Activated naive CD4-positive, alpha-beta T cell treated with anti-CD3 and anti-CD28 coated beads for 36 hours (primary cell): ENCODE results near the gene AP1B1. TPM values are rescaled to one million over a fixed set of nuclear protein-coding genes. Genes with fewer than 3 reads are reported as not detected.
A peak's percentile ranks its signal among the peaks of the same experiment; 100 is the strongest.
"Not testable (repeated sequence)": the region's sequence is repeated elsewhere in the genome, so short reads cannot be mapped to it uniquely, and the experiment has no call there.

Source experiments
- CTCF ChIA-PET: fragments of 350-600 bp; sonication (Branson Sonifier 250); formaldehyde crosslinking; loops from one replicate; lab custom pipeline; 2021; ENCODE audit warnings: antibody characterized with exemption; lab: Charles Lee
- DNase-seq: peaks from one replicate; pipeline ENCODE4 v3.0.0-alpha.2; 2020
- H3K27ac Mint-ChIP-seq: one replicate; pipeline ENCODE4 v1.8.0; 2021; ENCODE audit warnings: mild to moderate bottlenecking, mixed read lengths
- H3K27me3 Mint-ChIP-seq: one replicate; pipeline ENCODE4 v1.8.0; 2021; ENCODE audit warnings: low read depth, mixed read lengths
- H3K36me3 Mint-ChIP-seq: one replicate; pipeline ENCODE4 v1.8.0; 2021; ENCODE audit warnings: low read depth, mixed read lengths
- H3K4me1 Mint-ChIP-seq: one replicate; pipeline ENCODE4 v1.8.0; 2021; ENCODE audit warnings: low read depth, mixed read lengths
- H3K4me3 Mint-ChIP-seq: one replicate; pipeline ENCODE4 v1.8.0; 2021; ENCODE audit warnings: mild to moderate bottlenecking, moderate library complexity, mixed read lengths
- H3K9me3 Mint-ChIP-seq: one replicate; pipeline ENCODE4 v1.8.0; 2021; ENCODE audit warnings: mixed read lengths
- intact Hi-C: fragments of 100-400 bp; cut with micrococcal nuclease; formaldehyde crosslinking; loops from one replicate; pipeline ENCODE4 v1.15.1; 2023
- total RNA-seq, 2 experiments: library from RNA; stranded (reverse); gene quantifications; one replicate each; pipeline ENCODE4 v1.2.3, GENCODE V29; 2021

Gene AP1B1
- total RNA-seq, 2 experiments from 2014 or later = 52.0 to 52.2 TPM

DNA sequence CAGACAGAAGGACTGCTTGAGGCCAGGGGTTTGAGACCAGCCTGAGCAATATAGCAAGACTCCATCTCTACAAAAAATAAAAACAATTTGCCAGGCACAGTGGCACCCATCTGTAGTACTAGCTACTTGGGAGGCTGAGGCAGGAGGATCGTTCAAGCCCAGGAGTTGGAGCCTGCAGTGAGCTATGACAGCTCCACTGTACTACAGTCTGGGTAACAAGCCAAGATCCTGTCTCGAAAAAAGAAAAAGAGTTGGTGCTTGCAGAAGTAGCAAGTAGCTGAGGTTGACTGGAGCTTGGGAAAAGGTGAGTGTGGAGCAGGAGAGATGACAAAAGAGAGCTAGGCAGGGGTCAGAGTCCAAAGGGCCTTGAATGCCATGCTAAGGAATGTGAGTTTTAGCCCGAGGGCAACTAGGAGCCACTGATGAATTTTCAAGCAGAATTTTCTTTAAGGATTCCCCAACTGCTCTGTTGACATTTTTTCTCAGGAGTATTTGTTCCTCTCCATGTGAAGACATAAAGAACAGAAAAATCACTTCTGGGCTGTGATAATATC, 3.1 kb downstream of the AP1B1 start:
- H3K27ac Mint-ChIP-seq = peak overlapping the region; percentile 60
- no peaks in the 10 kb centered on the region for H3K27me3 Mint-ChIP-seq
- no peak overlapping the region for H3K4me3 Mint-ChIP-seq
- intact Hi-C loops = no loop called here
- CTCF ChIA-PET = no interaction called here
- H3K9me3 Mint-ChIP-seq = no peaks in the 10 kb centered on the region
- no peak for DNase-seq
- peaks cover 4% of the 10 kb centered on the region for H3K36me3 Mint-ChIP-seq
- peaks cover 61% of the 10 kb centered on the region for H3K4me1 Mint-ChIP-seq

DNA sequence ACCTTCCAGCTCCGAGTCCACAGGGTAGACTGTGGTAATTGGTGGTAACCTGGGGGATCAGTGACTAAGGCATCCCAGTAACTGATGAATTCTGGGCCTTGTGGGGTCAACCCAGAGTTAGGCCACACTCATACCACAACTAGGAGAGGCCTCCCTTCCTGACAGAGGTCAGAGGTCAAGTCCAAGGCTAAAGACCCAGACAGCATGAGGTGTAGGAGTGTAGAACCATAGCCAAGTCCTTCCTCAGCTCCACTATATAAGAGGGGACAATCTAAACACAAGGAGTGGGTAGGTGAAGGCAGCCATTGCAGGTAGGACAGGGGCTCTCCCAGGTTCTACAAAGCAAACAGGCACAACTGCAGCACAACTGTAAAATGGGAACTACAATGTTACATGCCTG, 4.6 kb downstream of the AP1B1 start:
- H3K27me3 Mint-ChIP-seq = no peaks in the 10 kb centered on the region
- H3K9me3 Mint-ChIP-seq = no peaks in the 10 kb centered on the region
- CTCF ChIA-PET = no interaction called here
- no peak overlapping the region for H3K4me3 Mint-ChIP-seq
- H3K27ac Mint-ChIP-seq = no peak overlapping the region
- no peak for DNase-seq
- H3K36me3 Mint-ChIP-seq = peaks cover 4% of the 10 kb centered on the region
- intact Hi-C loops = no loop called here
- peaks cover 61% of the 10 kb centered on the region for H3K4me1 Mint-ChIP-seq

DNA sequence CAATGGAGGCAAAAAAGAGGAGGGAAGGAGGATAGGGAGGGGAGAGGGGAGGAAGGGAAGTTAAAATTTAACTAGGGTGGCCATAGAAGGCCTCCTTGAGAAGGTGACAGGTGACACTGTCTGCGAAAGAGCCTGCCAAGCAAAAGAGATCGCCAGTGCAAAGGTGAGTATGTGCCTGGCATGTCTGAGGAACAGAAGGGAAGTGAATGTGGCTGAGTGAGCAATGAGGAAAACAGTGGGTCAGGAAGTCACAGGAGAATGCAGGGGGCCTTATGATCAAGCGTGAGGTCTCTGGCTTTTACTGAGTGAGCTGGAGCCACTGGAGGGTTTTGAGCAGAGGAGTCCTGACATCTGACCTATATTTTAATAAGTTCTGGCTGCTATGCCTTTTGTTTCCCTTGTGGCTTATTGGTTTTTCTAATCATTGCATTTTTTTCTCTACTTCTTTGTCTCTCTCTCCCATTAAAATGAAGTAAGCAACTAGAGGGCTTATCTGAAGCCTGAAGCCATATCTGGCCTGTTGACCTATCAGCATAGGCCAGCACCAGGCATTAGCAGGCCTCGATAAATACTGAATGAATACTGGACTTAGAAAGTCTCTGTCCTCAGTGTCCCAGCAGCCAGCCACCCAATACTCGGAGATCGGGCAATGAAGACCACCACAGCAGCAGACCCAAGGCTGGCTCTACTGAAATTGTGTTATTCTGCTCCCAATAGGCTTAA, 5.6 kb downstream of the AP1B1 start:
- CTCF ChIA-PET = no interaction called here
- Mint-ChIP-seq H3K27me3 (no peaks in the 10 kb centered on the region), H3K9me3 (no peaks in the 10 kb centered on the region), H3K27ac (no peak overlapping the region), H3K4me1 (peaks cover 57% of the 10 kb centered on the region), H3K36me3 (peaks cover 4% of the 10 kb centered on the region), H3K4me3 (no peak overlapping the region)
- DNase-seq = no peak
- intact Hi-C loops = no loop called here

DNA sequence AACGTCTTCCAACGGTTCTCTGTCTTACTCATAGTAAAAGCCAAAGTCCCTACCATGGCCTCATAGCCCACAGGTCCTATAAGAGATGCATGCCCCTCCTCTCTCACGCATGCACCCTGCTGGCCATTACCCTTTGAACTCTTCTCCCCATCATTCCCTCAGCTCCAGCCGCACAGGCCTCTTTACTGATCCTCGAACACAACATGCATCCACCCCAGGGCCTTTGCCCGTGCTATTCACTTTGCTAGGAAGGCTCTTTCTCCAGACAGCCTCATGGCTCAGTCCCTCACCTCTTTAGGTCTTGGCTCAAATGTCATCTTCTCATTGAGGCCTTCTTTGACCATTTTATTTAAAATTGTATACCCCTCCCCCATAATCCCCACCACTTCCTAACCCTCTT, 7.5 kb downstream of the AP1B1 start:
- no peak overlapping the region for H3K4me3 Mint-ChIP-seq
- DNase-seq = no peak
- no peaks in the 10 kb centered on the region for H3K9me3 Mint-ChIP-seq
- H3K36me3 Mint-ChIP-seq = peaks cover 18% of the 10 kb centered on the region
- CTCF ChIA-PET = interaction anchor here (0.5 kb wide), 1 partner anchor 133 kb away, joined by 5 read pairs; no protein-coding TSS in a partner anchor
- peaks cover 52% of the 10 kb centered on the region for H3K4me1 Mint-ChIP-seq
- H3K27ac Mint-ChIP-seq = peak overlapping the region; percentile 28
- intact Hi-C loops = no loop called here
- H3K27me3 Mint-ChIP-seq = no peaks in the 10 kb centered on the region

DNA sequence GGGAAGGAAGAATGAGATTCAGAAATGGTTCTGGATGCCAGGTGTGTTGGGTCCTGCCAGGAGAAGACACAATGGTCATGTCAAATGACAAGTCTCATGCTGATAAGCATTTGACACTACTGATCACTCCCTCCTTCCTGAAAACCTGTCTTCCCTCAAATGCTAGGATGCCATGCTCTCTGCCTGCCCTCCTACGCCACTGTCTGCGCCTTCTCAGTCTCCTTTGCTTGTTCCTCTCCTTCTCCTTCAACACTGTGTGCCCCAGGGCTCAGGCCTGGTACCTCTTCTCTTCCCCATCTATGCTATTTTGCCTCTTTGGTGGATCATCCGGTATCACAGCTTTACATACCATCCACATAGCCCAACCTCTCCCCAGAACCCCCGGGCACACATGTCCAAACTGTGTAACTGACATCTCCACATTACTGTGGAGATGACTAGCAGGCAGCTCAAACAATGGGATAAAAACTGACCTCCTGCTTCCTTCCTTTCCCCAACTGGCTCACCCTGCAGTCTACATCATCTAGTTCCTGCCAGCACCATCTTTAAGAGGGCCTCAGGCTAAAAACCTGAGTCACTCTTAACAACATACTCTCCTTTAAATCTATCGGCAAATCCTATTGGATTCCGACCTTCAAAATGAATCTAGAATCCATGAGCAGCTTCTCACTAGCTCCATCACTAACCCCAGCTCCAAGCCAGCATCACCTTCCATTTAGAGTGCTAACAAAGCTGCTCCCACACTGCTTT, 8.2 kb downstream of the AP1B1 start:
- Mint-ChIP-seq H3K4me1 (peaks cover 52% of the 10 kb centered on the region), H3K27me3 (no peaks in the 10 kb centered on the region), H3K4me3 (no peak overlapping the region), H3K36me3 (peaks cover 24% of the 10 kb centered on the region), H3K9me3 (no peaks in the 10 kb centered on the region), H3K27ac (peak overlapping the region; percentile 28)
- CTCF ChIA-PET = no interaction called here
- DNase-seq = no peak
- intact Hi-C loops = no loop called here

DNA sequence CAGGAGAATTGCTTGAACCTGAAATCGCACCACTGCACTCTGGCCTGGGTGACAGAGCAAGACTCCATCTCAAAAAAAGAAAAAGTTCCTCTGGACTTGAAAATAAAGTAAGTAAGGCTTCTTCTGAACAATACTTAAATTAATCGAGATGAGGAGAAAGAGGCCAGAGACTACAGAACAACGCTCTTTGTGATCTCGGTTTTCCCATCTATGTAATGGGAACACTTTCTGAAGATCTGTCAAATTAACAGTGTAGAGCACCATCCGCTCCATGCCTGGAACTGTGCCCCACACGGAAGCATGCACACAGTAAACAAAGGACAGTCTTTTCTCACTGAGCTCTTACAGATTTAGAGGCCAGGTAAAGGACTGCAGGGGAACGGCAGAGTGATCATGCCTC, 9.1 kb downstream of the AP1B1 start:
- peaks cover 26% of the 10 kb centered on the region for H3K36me3 Mint-ChIP-seq
- no peaks in the 10 kb centered on the region for H3K27me3 Mint-ChIP-seq
- no peak overlapping the region for H3K4me3 Mint-ChIP-seq
- H3K27ac Mint-ChIP-seq = no peak overlapping the region
- peaks cover 45% of the 10 kb centered on the region for H3K4me1 Mint-ChIP-seq
- H3K9me3 Mint-ChIP-seq = no peaks in the 10 kb centered on the region
- no peak for DNase-seq
- CTCF ChIA-PET = no interaction called here
- intact Hi-C loops = no loop called here

DNA sequence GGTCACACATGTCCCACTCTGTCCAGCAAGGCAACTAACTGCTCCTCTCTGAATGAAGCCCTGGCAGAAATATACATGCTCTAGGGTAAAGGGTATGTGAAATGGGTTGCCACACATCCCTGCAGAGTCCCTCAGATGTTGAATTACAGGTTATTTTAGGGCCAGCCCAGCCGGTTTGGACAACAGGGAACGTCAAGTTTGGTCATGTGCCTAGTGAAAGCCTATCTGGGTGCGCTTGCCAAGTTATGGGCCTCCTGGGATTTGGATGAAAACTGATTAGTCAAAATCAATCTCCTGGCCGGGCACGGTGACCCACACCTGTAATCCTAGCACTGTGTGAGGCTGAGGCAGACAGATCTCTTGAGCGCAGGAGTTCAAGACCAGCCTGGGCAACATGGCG, 10.4 kb downstream of the AP1B1 start:
- no peak overlapping the region for H3K27ac Mint-ChIP-seq
- H3K4me3 Mint-ChIP-seq = no peak overlapping the region
- no peak for DNase-seq
- no peaks in the 10 kb centered on the region for H3K27me3 Mint-ChIP-seq
- peaks cover 27% of the 10 kb centered on the region for H3K36me3 Mint-ChIP-seq
- H3K9me3 Mint-ChIP-seq = no peaks in the 10 kb centered on the region
- CTCF ChIA-PET = no interaction called here
- H3K4me1 Mint-ChIP-seq = peaks cover 36% of the 10 kb centered on the region
- intact Hi-C loops = no loop called here

DNA sequence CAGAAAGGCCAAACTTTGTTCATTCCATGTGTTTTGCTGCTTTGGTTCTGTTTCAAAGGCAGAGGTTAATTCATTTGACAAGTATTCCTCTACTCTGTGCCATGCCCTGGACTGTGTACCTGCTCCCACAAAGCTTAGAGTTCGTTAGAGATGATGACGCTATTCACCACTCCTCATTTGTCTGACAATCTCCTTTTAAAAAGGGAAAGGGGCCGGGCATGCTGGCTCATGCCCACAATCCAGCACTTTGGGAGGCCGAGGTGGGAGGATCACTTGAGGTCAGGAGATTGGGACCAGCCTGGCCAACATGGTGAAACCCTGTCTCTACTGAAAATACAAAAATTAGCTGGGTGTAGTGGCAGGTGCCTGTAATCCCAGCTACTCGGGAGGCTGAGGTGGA, 11.7 kb downstream of the AP1B1 start:
- DNase-seq, intact Hi-C loops, H3K4me3 Mint-ChIP-seq, H3K27ac Mint-ChIP-seq, CTCF ChIA-PET, H3K9me3 Mint-ChIP-seq, H3K27me3 Mint-ChIP-seq: not testable (repeated sequence)
- Mint-ChIP-seq H3K36me3 (peaks cover 28% of the 10 kb centered on the region), H3K4me1 (peaks cover 31% of the 10 kb centered on the region)

DNA sequence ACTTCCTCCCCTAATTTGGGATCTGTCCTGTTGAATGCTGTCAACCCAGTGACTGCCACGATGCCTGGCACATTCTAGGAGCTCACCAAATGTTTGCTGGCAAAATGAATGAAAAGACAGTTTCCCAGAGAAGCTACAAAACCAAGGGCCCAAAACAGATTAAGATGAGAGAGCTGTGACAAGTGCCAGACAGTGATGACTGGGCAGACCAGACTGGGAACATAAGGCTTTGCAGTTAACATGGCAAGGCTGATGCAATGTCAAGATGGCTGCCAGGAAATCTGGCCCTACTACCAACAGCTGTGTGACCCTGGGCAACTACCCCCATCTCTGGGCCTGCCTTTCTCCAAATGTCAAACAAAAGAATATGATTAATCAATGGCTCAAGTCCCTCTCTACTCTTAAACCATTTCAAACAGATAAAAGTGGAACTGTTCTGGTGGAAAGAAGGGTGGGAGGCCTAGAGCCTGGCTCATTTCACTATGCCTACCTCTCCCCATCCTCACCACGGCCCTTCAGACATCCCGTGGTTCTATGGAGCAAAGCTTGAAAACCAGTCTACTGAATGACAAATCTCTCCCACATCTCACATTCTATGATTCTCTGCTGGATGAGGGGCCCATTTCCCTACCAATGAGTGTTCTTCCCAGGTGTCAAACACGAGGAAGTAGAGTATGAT, 12.8 kb downstream of the AP1B1 start:
- no peak overlapping the region for H3K4me3 Mint-ChIP-seq
- DNase-seq = peak; percentile 40
- H3K36me3 Mint-ChIP-seq = peaks cover 28% of the 10 kb centered on the region
- no peaks in the 10 kb centered on the region for H3K27me3 Mint-ChIP-seq
- peak overlapping the region; percentile 79 for H3K27ac Mint-ChIP-seq
- intact Hi-C loops = no loop called here
- CTCF ChIA-PET = no interaction called here
- H3K9me3 Mint-ChIP-seq = no peaks in the 10 kb centered on the region
- H3K4me1 Mint-ChIP-seq = peaks cover 25% of the 10 kb centered on the region

DNA sequence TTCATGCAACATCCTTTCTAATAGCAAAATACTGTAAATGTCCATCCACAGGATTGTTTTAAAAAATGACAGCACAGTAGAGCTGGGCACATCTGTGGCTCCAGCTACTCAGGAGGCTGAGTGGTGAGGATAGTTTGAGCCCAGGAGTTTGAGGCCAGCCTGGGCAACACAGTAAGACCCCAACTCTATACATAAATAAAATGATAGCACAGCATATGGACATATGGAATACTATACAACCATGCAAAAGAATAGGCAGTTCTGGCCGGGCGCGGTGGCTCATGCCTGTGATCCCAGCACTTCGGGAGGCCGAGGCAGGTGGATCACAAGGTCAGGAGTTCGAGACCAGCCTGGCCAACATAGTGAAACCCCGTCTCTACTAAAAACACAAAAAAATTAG, 13.6 kb downstream of the AP1B1 start:
- CTCF ChIA-PET = interaction anchor here (0.6 kb wide), 1 partner anchor 17 kb away, joined by 5 read pairs; no protein-coding TSS in a partner anchor
- intact Hi-C loops, H3K9me3 Mint-ChIP-seq, H3K4me3 Mint-ChIP-seq, DNase-seq, H3K27me3 Mint-ChIP-seq: not testable (repeated sequence)
- H3K36me3 Mint-ChIP-seq = peaks cover 28% of the 10 kb centered on the region
- H3K4me1 Mint-ChIP-seq = peaks cover 23% of the 10 kb centered on the region
- peak overlapping the region; percentile 79 for H3K27ac Mint-ChIP-seq

DNA sequence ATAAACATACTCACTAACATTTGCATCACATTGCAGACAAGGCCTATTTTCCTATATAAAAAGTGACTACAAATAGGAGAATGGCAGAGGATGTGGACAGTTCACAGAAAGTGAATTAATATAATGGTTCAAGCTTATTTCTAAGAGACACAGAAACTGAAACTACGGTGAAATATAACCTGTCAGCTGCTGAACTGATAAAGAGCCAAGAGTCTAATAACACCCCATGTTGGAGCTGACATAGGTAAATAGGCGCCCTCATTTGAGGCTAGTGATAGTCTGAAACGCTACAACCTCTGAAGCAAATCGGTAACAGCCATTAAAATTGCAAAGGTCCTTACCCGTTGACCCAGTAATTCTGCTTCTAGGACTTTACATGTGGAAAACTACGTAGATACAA, 14.0 kb downstream of the AP1B1 start:
- Mint-ChIP-seq H3K4me1 (peaks cover 24% of the 10 kb centered on the region), H3K9me3 (no peaks in the 10 kb centered on the region), H3K27me3 (no peaks in the 10 kb centered on the region), H3K4me3 (no peak overlapping the region), H3K27ac (no peak overlapping the region), H3K36me3 (peaks cover 28% of the 10 kb centered on the region)
- DNase-seq = no peak
- intact Hi-C loops = no loop called here
- CTCF ChIA-PET = interaction anchor here (0.6 kb wide), 1 partner anchor 39 kb away, joined by 3 read pairs; no protein-coding TSS in a partner anchor

DNA sequence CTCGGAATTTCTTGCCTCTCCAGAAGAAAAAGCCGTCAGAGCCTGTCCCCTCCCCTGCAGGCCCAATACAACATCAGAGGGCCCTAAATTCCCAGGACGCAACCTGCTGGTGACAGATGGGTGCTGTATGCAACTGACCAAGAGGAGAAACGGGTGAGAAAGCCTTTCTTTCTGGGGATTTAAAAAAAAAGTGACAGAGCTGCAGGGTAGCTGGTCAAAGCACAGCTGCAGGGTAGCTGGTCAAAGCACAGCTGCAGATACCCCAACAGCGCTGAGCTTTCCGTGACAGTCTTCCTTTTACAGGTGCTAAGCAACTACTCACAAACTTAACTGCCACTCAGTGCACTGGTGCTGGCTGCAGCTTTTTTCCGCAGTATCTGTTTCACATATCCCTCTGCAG, 17.8 kb downstream of the AP1B1 start:
- Mint-ChIP-seq H3K4me3 (no peak overlapping the region), H3K4me1 (peaks cover 17% of the 10 kb centered on the region)
- CTCF ChIA-PET = interaction anchor here (0.6 kb wide), 1 partner anchor 57 kb away, joined by 3 read pairs; no protein-coding TSS in a partner anchor

More for the DNA sequence above, 17.8 kb downstream of the AP1B1 start:
- Mint-ChIP-seq H3K36me3 (peaks cover 16% of the 10 kb centered on the region), H3K27ac (no peak overlapping the region), H3K9me3 (no peaks in the 10 kb centered on the region), H3K27me3 (no peaks in the 10 kb centered on the region)
- intact Hi-C loops = no loop called here
- no peak for DNase-seq
